Endothelial cell of umbilical vein (primary cell): ENCODE data around the gene TRIM3. TPM values are rescaled to one million over a fixed set of nuclear protein-coding genes. Genes with fewer than 3 reads are reported as not detected.

Experiments
- BruUV-seq: library from RNA; stranded (reverse); fragments of 400-500 nt; replicated peaks from 2 replicates; lab custom pipeline; 2021; lab: Mats Ljungman, UMichigan
- CTCF ChIA-PET: fragments of 300-600, 350-600 bp; sonication (Branson Sonifier 250); formaldehyde crosslinking; loops from one replicate; lab custom pipeline; 2021; ENCODE audit warnings: antibody characterized with exemption, inconsistent platforms; lab: Charles Lee
- POLR2A ChIA-PET: fragments of 300-600, 350-600 bp; sonication (Branson Sonifier 250); formaldehyde crosslinking; loops from one replicate; lab custom pipeline; 2021; ENCODE audit warnings: antibody characterized with exemption, inconsistent platforms; lab: Charles Lee
- DNase-seq: peaks from one replicate; pipeline ENCODE4 v3.0.0-alpha.2; 2011; ENCODE audit warnings: low read depth, low spot score
- FAIRE-seq: peaks from 2 replicates; lab custom pipeline; 2011; peaks lifted over from hg19 to GRCh38; lab: Jason Lieb, UNC
- H2AFZ ChIP-seq: 2 replicates; pipeline ENCODE4 v1.6.0; 2012; ENCODE audit warnings: low read depth, low read length, control low read depth, inconsistent platforms
- H3K27ac ChIP-seq: 2 replicates; pipeline ENCODE4 v1.5.1; 2011; ENCODE audit warnings: low read depth, mild to moderate bottlenecking, control low read depth, low read length, moderate library complexity; ENCODE audit not compliant: insufficient read depth
- H3K27me3 ChIP-seq, 2 experiments: 2 replicates each; pipeline versions ENCODE4 v1.6.0 to v1.6.1; 2011; ENCODE audit warnings: low read length in 2 of 2, mixed read lengths in 1 of 2; ENCODE audit not compliant: control insufficient read depth in 2 of 2, insufficient read depth in 2 of 2
- H3K36me3 ChIP-seq, 2 experiments: 2 replicates in 1 of 2; 3 replicates in 1 of 2; pipeline ENCODE4 v1.5.1; 2011; ENCODE audit warnings: low read length in 2 of 2, mild to moderate bottlenecking in 1 of 2, moderate library complexity in 1 of 2; ENCODE audit not compliant: control insufficient read depth in 2 of 2, insufficient read depth in 2 of 2; ENCODE audit errors: extremely low read depth in 1 of 2
- H3K4me1 ChIP-seq: 3 replicates; pipeline ENCODE4 v1.5.1; 2011; ENCODE audit warnings: mild to moderate bottlenecking, low read length; ENCODE audit not compliant: control insufficient read depth, insufficient read depth; ENCODE audit errors: extremely low read depth
- H3K4me2 ChIP-seq: 2 replicates; pipeline ENCODE4 v1.6.1; 2011; ENCODE audit warnings: low read length, control low read depth, mixed read lengths; ENCODE audit not compliant: insufficient read depth
- H3K4me3 ChIP-seq, 3 experiments: fragments of 200-600 bp in 1 of 3; sonication (generic), shearing (Covaris generic) in 1 of 3; replicated peaks in 1 of 3; 2 replicates each; pipeline ENCODE4 v1.5.1; 2011 to 2016; ENCODE audit warnings: control low read depth in 3 of 3, low read length in 3 of 3, mild to moderate bottlenecking in 2 of 3, inconsistent platforms in 1 of 3, low read depth in 1 of 3, moderate library complexity in 1 of 3; ENCODE audit not compliant: insufficient read depth in 1 of 3
- H3K79me2 ChIP-seq: 2 replicates; pipeline ENCODE4 v1.6.0; 2012; ENCODE audit warnings: low read length, inconsistent platforms; ENCODE audit not compliant: control insufficient read depth, insufficient read depth
- H3K9ac ChIP-seq: replicated peaks from 2 replicates; pipeline ENCODE3; 2011; ENCODE audit warnings: low read length, control low read depth; ENCODE audit not compliant: insufficient read depth; ENCODE audit errors: extremely low read depth
- H3K9me1 ChIP-seq: replicated peaks from 3 replicates; pipeline ENCODE4 v1.6.0; 2011; ENCODE audit warnings: mild to moderate bottlenecking, low read length; ENCODE audit not compliant: control insufficient read depth, insufficient read depth; ENCODE audit errors: extremely low read depth
- H3K9me3 ChIP-seq: replicated peaks from 2 replicates; pipeline ENCODE4 v1.5.1; 2012; ENCODE audit warnings: low read length, inconsistent platforms; ENCODE audit not compliant: control insufficient read depth, insufficient read depth
- H4K20me1 ChIP-seq: replicated peaks from 2 replicates; pipeline ENCODE3; 2011; ENCODE audit warnings: mild to moderate bottlenecking, low read length; ENCODE audit not compliant: control insufficient read depth, insufficient read depth; ENCODE audit errors: extremely low read depth
- CTCF ChIP-seq, 2 donors: IDR thresholded peaks; 1 replicate in 1 of 2; 2 replicates in 1 of 2; pipeline ENCODE4 v1.5.1; 2011; ENCODE audit warnings: low read length in 2 of 2, mild to moderate bottlenecking in 2 of 2, moderate library complexity in 2 of 2, control low read depth in 1 of 2, inconsistent platforms in 1 of 2, low read depth in 1 of 2; ENCODE audit not compliant: insufficient read depth in 1 of 2; ENCODE audit errors: extremely low read depth in 1 of 2
- EZH2 ChIP-seq: IDR thresholded peaks from 2 replicates; pipeline ENCODE4 v1.6.1; 2012; ENCODE audit warnings: borderline replicate concordance, low read depth, mild to moderate bottlenecking, moderate library complexity, low read length, inconsistent platforms; ENCODE audit not compliant: severe bottlenecking
- FOS ChIP-seq: IDR thresholded peaks from 2 replicates; pipeline ENCODE4 v1.6.1; 2011; ENCODE audit warnings: mild to moderate bottlenecking, low read length, moderate library complexity, borderline replicate concordance; ENCODE audit not compliant: insufficient read depth
- GATA2 ChIP-seq: IDR thresholded peaks from 2 replicates; pipeline ENCODE4 v1.7.0; 2011; ENCODE audit warnings: low read depth, mild to moderate bottlenecking, moderate library complexity, mixed read lengths, low read length; ENCODE audit not compliant: insufficient read length, insufficient read depth
- JUN ChIP-seq: IDR thresholded peaks from 2 replicates; pipeline ENCODE4 v1.6.1; 2011; ENCODE audit warnings: borderline replicate concordance, low read depth; ENCODE audit not compliant: insufficient read length, insufficient read depth
- MAX ChIP-seq: IDR thresholded peaks from 2 replicates; pipeline ENCODE4 v1.6.1; 2011; ENCODE audit not compliant: insufficient read depth, insufficient read length
- MYC ChIP-seq: IDR thresholded peaks from one replicate; pipeline ENCODE4 v1.6.1; 2011; ENCODE audit warnings: mild to moderate bottlenecking, low read depth, low read length
- POLR2A ChIP-seq: IDR thresholded peaks from 2 replicates; pipeline ENCODE4 v1.6.1; 2012; ENCODE audit warnings: low read depth, mild to moderate bottlenecking, control low read depth, low read length
- POLR2AphosphoS5 ChIP-seq: IDR thresholded peaks from 2 replicates; pipeline ENCODE4 v1.6.1; 2012; ENCODE audit warnings: low read depth, mild to moderate bottlenecking, control low read depth, low read length, moderate library complexity; ENCODE audit not compliant: insufficient read depth
- dilution Hi-C: fragments of 300-500 bp; cut with MboI; formaldehyde crosslinking; loops from one replicate; pipeline ENCODE4 v1.15.0; 2019; ENCODE audit warnings: low sequenced_read_pairs; ENCODE audit not compliant: extremely low pct_ligation_motif_present
- intact Hi-C: fragments of 100-400 bp; cut with micrococcal nuclease; formaldehyde crosslinking; loops from one replicate; pipeline ENCODE4 v1.10.0; 2022
- polyA plus RNA-seq, 4 experiments: library from polyadenylated mRNA; depleted of rRNA in 3 of 4; stranded (reverse) in 3 of 4; unstranded in 1 of 4; fragments of >200 nt; gene quantifications; 2 replicates each; pipeline versions ENCODE4 v1.2.1 to v1.2.3, GENCODE V29; 2011 to 2012; ENCODE audit warnings: missing spikeins in 1 of 4
- total RNA-seq: library from RNA; stranded (reverse); gene quantifications from 2 replicates; pipeline ENCODE4 v1.2.3, GENCODE V29; 2021

The TRIM3 gene
- total and polyA plus RNA-seq, 2 donors (not counting 3 experiments of a cell fraction or from before 2014, with no cell fraction given) = 21.8 to 29.2 TPM

GRCh38 chr11:6498544-6498943 lies 24.8 kb upstream of the TRIM3 start:
- H3K27me3 ChIP-seq = no peaks in the 10 kb centered on the region
- H3K4me3 ChIP-seq = no peak overlapping the region
- peaks cover 0 to 2% of the 10 kb centered on the region in 2 experiments for H3K36me3 ChIP-seq
- no peak overlapping the region for H3K9ac ChIP-seq
- no peaks in the 10 kb centered on the region for H3K79me2 ChIP-seq
- dilution Hi-C loops (no loop called here), intact Hi-C loops (no loop called here)
- TF ChIP-seq EZH2 (no peak), MAX (no peak), POLR2AphosphoS5 (no peak), POLR2A (no peak), GATA2 (no peak), MYC (no peak), FOS (no peak), JUN (no peak), CTCF (IDR thresholded peaks at IDR 0.05; ENCODE audit: extremely low read depth in 1 of 2, insufficient read depth in 1 of 2, low read depth in 1 of 2, low read length in 2 of 2) (no peak)
- DNase-seq (no peak), FAIRE-seq (no peak)
- no peaks in the 10 kb centered on the region for H3K9me1 ChIP-seq
- BruUV-seq = no TSS peak
- no peak overlapping the region for H2AFZ ChIP-seq
- H3K9me3 ChIP-seq = no peaks in the 10 kb centered on the region
- H3K27ac ChIP-seq = no peak overlapping the region
- POLR2A ChIA-PET = no interaction called here
- no peaks in the 10 kb centered on the region for H4K20me1 ChIP-seq
- H3K4me1 ChIP-seq = no peaks in the 10 kb centered on the region
- CTCF ChIA-PET = interaction anchor here (1.1 to 3.1 kb wide), 5 partner anchors 33 to 119 kb away, joined by 3 to 9 read pairs (median 5); no protein-coding TSS in a partner anchor
- no peak overlapping the region for H3K4me2 ChIP-seq
